K562 (cell line): ENCODE measurements around the gene UBR1. TPM values are rescaled to one million over a fixed set of nuclear protein-coding genes. Genes with fewer than 3 reads are reported as not detected.

Experiments
- ATAC-seq: fragments of 200-7000 bp; cut with Tn5 transposase; 3 replicates; pipeline ENCODE4 v1.9.1; 2020; ENCODE audit warnings: moderate library complexity
- BruUV-seq: library from RNA; stranded (reverse); fragments of 400-500 nt; replicated peaks from 2 replicates; lab custom pipeline; 2021; lab: Mats Ljungman, UMichigan
- CTCF ChIA-PET: fragments of 300-600 bp; formaldehyde crosslinking; extraction: SDS; loops from one replicate; lab custom pipeline; 2021; ENCODE audit warnings: low intra/inter-chr PET ratio; lab: Yijun Ruan, JAX
- POLR2A ChIA-PET: fragments of 300-600, 350-650 bp; sonication (Branson Sonifier 250); formaldehyde crosslinking; extraction: SDS; loops from one replicate; lab custom pipeline; 2021; ENCODE audit warnings: antibody characterized with exemption, inconsistent platforms; lab: Yijun Ruan, JAX
- DNase-seq, 4 experiments: peaks; one replicate each; pipeline versions ENCODE4 v3.0.0 to v3.0.0-alpha.2; 2011 to 2018; ENCODE audit warnings: low spot score in 3 of 4, mixed read lengths in 3 of 4; ENCODE audit errors: extremely low read depth in 1 of 4
- FAIRE-seq: peaks from 2 replicates; lab custom pipeline; 2011; peaks lifted over from hg19 to GRCh38; lab: Jason Lieb, UNC
- H2AFZ ChIP-seq: 2 replicates; pipeline ENCODE4 v1.6.0; 2011; ENCODE audit warnings: low read depth, low read length, control low read depth, inconsistent platforms
- H3K27ac ChIP-seq: fragments of 200-600 bp; 3 replicates; pipeline ENCODE4 v1.8.0; 2011; ENCODE audit warnings: low read depth, mild to moderate bottlenecking, control low read depth, inconsistent platforms, low read length, moderate library complexity, mixed read lengths; ENCODE audit errors: extremely low read depth
- H3K27me3 ChIP-seq, 2 experiments: fragments of 300-600 bp in 1 of 2; 2 replicates in 1 of 2; 3 replicates in 1 of 2; pipeline versions ENCODE4 v1.6.0 to v1.8.0; 2011; ENCODE audit warnings: inconsistent platforms in 2 of 2, low read length in 2 of 2, mild to moderate bottlenecking in 1 of 2, mixed read lengths in 1 of 2, moderate library complexity in 1 of 2; ENCODE audit not compliant: control insufficient read depth in 2 of 2, insufficient read depth in 2 of 2
- H3K36me3 ChIP-seq: fragments of 300-600 bp; 3 replicates; pipeline ENCODE4 v1.8.0; 2011; ENCODE audit warnings: mild to moderate bottlenecking, low read length, inconsistent platforms; ENCODE audit not compliant: control insufficient read depth, insufficient read depth
- H3K4me1 ChIP-seq, 2 experiments: fragments of 200-600 bp in 1 of 2; replicated peaks in 1 of 2; 2 replicates in 1 of 2; 3 replicates in 1 of 2; pipeline versions ENCODE4 v1.5.1 to v1.8.0; 2011; ENCODE audit warnings: inconsistent platforms in 2 of 2, low read length in 2 of 2, mild to moderate bottlenecking in 1 of 2, mixed read lengths in 1 of 2, moderate library complexity in 1 of 2; ENCODE audit not compliant: control insufficient read depth in 2 of 2, insufficient read depth in 2 of 2
- H3K4me2 ChIP-seq: 2 replicates; pipeline ENCODE4 v1.6.1; 2011; ENCODE audit warnings: low read length, control low read depth, inconsistent platforms, mixed read lengths; ENCODE audit not compliant: insufficient read depth
- H3K4me3 ChIP-seq: fragments of 200-600 bp; sonication (generic), shearing (Covaris generic); 2 replicates; pipeline ENCODE4 v1.5.1; 2016; ENCODE audit warnings: control low read depth, inconsistent platforms
- H3K79me2 ChIP-seq: fragments of 200-600 bp; 3 replicates; pipeline ENCODE4 v1.8.0; 2011; ENCODE audit warnings: low read length, inconsistent platforms; ENCODE audit not compliant: control insufficient read depth, insufficient read depth
- H3K9ac ChIP-seq, 2 experiments: 2 replicates each; pipeline versions ENCODE4 v1.6.0 to v1.6.1; 2011; ENCODE audit warnings: low read depth in 2 of 2, low read length in 2 of 2, control low read depth in 1 of 2, inconsistent platforms in 1 of 2, mild to moderate bottlenecking in 1 of 2, mixed read lengths in 1 of 2; ENCODE audit not compliant: insufficient read depth in 1 of 2
- H3K9me1 ChIP-seq: one replicate; pipeline ENCODE4 v1.6.0; 2011; ENCODE audit warnings: inconsistent platforms, mild to moderate bottlenecking, low read length, moderate library complexity; ENCODE audit not compliant: control insufficient read depth, insufficient read depth
- H3K9me3 ChIP-seq: replicated peaks from 2 replicates; pipeline ENCODE4 v1.5.1; 2011; ENCODE audit warnings: low read depth, low read length, inconsistent platforms; ENCODE audit not compliant: control insufficient read depth, insufficient read depth
- H4K20me1 ChIP-seq: replicated peaks from 2 replicates; pipeline ENCODE4 v1.6.1; 2011; ENCODE audit warnings: low read length, inconsistent platforms, mixed read lengths; ENCODE audit not compliant: control insufficient read depth, insufficient read depth
- ATF3 ChIP-seq, 2 experiments: fragments of 450-650 bp in 1 of 2; sonication (generic) in 1 of 2; formaldehyde crosslinking in 1 of 2; IDR thresholded peaks in 1 of 2; conservative IDR thresholded peaks in 1 of 2; 2 replicates each; pipeline versions ENCODE4 v1.6.1 to v1.8.1; 2016 to 2023; ENCODE audit warnings: mild to moderate bottlenecking in 2 of 2, moderate library complexity in 2 of 2, inconsistent platforms in 1 of 2, missing genetic modification reagents in 1 of 2
- CHD4 ChIP-seq: fragments of 200-600 bp; sonication (generic); IDR thresholded peaks from 3 replicates; pipeline ENCODE4 v1.6.1; 2012; ENCODE audit warnings: low read depth, mild to moderate bottlenecking, mixed read lengths, low read length, inconsistent platforms; ENCODE audit not compliant: insufficient read depth, insufficient replicate concordance, poor library complexity, severe bottlenecking
- E2F8 ChIP-seq: fragments of 450-650 bp; IDR thresholded peaks from 2 replicates; pipeline ENCODE4 v1.7.1; 2018; ENCODE audit warnings: mild to moderate bottlenecking, low read depth; ENCODE audit not compliant: partially characterized antibody
- U2AF2 ChIP-seq: fragments of 200-400 bp; formaldehyde crosslinking; optimal IDR thresholded peaks from 2 replicates; pipeline ENCODE3; 2017; ENCODE audit warnings: low read depth, mild to moderate bottlenecking, low read length
- ZFP91 ChIP-seq: sonication (generic); formaldehyde crosslinking; IDR thresholded peaks from 2 replicates; pipeline ENCODE4 v1.8.0; 2022; ENCODE audit warnings: mild to moderate bottlenecking, missing genetic modification reagents
- ZNF586 ChIP-seq: fragments of 450-650 bp; formaldehyde crosslinking; conservative IDR thresholded peaks from 2 replicates; pipeline ENCODE4 v1.4.0; 2020; ENCODE audit warnings: mild to moderate bottlenecking, moderate library complexity
- WGBS: fragments of 100-300 bp; shearing (Covaris generic); methylation state at CpG from one replicate; pipeline ENCODE4 v1.1.6; 2016; ENCODE audit warnings: low coverage, mixed read lengths; ENCODE audit not compliant: insufficient coverage; ENCODE audit errors: missing lambda C conversion rate; 5-methylcytosine and 5-hydroxymethylcytosine counted together
- in situ Hi-C: fragments of 300-500 bp; cut with MboI; formaldehyde crosslinking; loops from 4 replicates; pipeline ENCODE4 v1.15.0; 2018; ENCODE audit warnings: inconsistent platforms, mixed read lengths
- intact Hi-C: fragments of 100-400 bp; cut with micrococcal nuclease; formaldehyde crosslinking; loops from 2 replicates; pipeline ENCODE4 v1.14.2; 2022
- polyA plus RNA-seq, 8 experiments: library from polyadenylated mRNA; depleted of rRNA in 4 of 8; stranded (reverse) in 5 of 8; unstranded in 3 of 8; fragments of >200 nt; fragmentation: Nextera tagmentation in 2 of 8; fragmentation: Illumina TruSeq in 1 of 8; extraction: Ambion mirVana in 2 of 8; extraction: Trizol in 1 of 8; gene quantifications; 2 replicates each; pipeline versions ENCODE4 v1.2.1 to v1.2.3, GENCODE V29; 2011 to 2014; ENCODE audit warnings: inconsistent platforms in 1 of 8, missing spikeins in 1 of 8
- total RNA-seq, 7 experiments: library from RNA; depleted of rRNA in 6 of 7; stranded (reverse); fragments of >200 nt in 6 of 7; fragmentation: Illumina TruSeq in 2 of 7; extraction: Trizol in 2 of 7; gene quantifications; 2 replicates each; pipeline versions ENCODE4 v1.2.1 to v1.2.3, GENCODE V29; 2011 to 2021; ENCODE audit warnings: low replicate concordance in 1 of 7
- TF ChIP-seq, protein P1 (sequence below): sonication (generic); formaldehyde crosslinking; IDR thresholded peaks from 2 replicates; pipeline ENCODE4 v1.8.0; 2022; ENCODE audit warnings: missing genetic modification reagents, mild to moderate bottlenecking, borderline replicate concordance
- TF ChIP-seq, protein P2 (sequence below), 2 experiments: fragments of 450-650 bp; IDR thresholded peaks; 2 replicates each; pipeline ENCODE4 v1.6.1; 2018; ENCODE audit warnings: mild to moderate bottlenecking in 2 of 2, low read depth in 1 of 2; ENCODE audit not compliant: partially characterized antibody in 2 of 2

The UBR1 gene
- total and polyA plus RNA-seq, 9 of the 15 experiments (the other 6 are each of a cell fraction or from before 2014, with no cell fraction given): 5.8 to 30.7 (median 15.3) TPM

DNA sequence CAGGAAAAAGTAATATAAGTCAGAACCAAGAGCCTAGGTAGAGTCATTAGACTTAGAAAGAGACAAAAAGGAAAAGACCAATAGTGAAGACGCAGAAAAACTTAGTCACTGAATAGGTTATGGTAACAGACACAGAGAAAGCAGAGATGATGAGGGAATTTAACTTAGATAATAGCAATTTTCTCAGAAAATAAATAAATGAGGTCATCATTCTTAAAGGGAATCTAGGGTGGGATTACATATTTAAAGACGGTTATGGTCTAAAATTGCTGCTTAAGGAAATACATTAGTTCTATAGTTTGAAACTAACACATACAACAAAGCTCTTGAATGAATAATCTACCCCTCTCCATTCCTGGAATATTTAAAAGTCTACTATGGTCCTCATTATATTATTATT is 59.4 kb downstream of the UBR1 start:
- Histone ChIP-seq H2AFZ (no peak overlapping the region), H3K4me2 (no peak overlapping the region), H3K9me3 (no peaks in the 10 kb centered on the region), H3K9me1 (no peaks in the 10 kb centered on the region), H3K4me1 (no peaks in the 10 kb centered on the region), H3K9ac (no peak overlapping the region), H4K20me1 (no peaks in the 10 kb centered on the region), H3K4me3 (no peak overlapping the region), H3K27ac (no peak overlapping the region), H3K27me3 (no peaks in the 10 kb centered on the region), H3K36me3 (peaks cover 66% of the 10 kb centered on the region), H3K79me2 (no peaks in the 10 kb centered on the region)
- in situ Hi-C loops: no loop called here
- CTCF ChIA-PET: no interaction called here
- DNase-seq: no peak
- WGBS: 96% methylated on average over 2 of the region's 2 CpGs
- POLR2A ChIA-PET: interaction anchor here (0.7 kb wide), 1 partner anchor 40 kb away, joined by 3 read pairs; no protein-coding TSS in a partner anchor
- ATAC-seq: no peak
- intact Hi-C loops: no loop called here
- BruUV-seq: no TSS peak
- FAIRE-seq: no peak
- TF ChIP-seq CHD4: no peak
- TF ChIP-seq ZNF586: no peak
- no peak for TF ChIP-seq E2F8
- TF ChIP-seq ZFP91 (CRISPR knock-in tag): no peak
- TF ChIP-seq ATF3 (IDR thresholded peaks at IDR 0.05): no peak
- no peak for TF ChIP-seq ATF3 (CRISPR knock-in tag; conservative IDR thresholded peaks at IDR 0.05)
- TF ChIP-seq, protein P1, sequence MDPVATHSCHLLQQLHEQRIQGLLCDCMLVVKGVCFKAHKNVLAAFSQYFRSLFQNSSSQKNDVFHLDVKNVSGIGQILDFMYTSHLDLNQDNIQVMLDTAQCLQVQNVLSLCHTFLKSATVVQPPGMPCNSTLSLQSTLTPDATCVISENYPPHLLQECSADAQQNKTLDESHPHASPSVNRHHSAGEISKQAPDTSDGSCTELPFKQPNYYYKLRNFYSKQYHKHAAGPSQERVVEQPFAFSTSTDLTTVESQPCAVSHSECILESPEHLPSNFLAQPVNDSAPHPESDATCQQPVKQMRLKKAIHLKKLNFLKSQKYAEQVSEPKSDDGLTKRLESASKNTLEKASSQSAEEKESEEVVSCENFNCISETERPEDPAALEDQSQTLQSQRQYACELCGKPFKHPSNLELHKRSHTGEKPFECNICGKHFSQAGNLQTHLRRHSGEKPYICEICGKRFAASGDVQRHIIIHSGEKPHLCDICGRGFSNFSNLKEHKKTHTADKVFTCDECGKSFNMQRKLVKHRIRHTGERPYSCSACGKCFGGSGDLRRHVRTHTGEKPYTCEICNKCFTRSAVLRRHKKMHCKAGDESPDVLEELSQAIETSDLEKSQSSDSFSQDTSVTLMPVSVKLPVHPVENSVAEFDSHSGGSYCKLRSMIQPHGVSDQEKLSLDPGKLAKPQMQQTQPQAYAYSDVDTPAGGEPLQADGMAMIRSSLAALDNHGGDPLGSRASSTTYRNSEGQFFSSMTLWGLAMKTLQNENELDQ (CRISPR knock-in tag): no peak
- TF ChIP-seq U2AF2: no peak
- TF ChIP-seq, protein P2, sequence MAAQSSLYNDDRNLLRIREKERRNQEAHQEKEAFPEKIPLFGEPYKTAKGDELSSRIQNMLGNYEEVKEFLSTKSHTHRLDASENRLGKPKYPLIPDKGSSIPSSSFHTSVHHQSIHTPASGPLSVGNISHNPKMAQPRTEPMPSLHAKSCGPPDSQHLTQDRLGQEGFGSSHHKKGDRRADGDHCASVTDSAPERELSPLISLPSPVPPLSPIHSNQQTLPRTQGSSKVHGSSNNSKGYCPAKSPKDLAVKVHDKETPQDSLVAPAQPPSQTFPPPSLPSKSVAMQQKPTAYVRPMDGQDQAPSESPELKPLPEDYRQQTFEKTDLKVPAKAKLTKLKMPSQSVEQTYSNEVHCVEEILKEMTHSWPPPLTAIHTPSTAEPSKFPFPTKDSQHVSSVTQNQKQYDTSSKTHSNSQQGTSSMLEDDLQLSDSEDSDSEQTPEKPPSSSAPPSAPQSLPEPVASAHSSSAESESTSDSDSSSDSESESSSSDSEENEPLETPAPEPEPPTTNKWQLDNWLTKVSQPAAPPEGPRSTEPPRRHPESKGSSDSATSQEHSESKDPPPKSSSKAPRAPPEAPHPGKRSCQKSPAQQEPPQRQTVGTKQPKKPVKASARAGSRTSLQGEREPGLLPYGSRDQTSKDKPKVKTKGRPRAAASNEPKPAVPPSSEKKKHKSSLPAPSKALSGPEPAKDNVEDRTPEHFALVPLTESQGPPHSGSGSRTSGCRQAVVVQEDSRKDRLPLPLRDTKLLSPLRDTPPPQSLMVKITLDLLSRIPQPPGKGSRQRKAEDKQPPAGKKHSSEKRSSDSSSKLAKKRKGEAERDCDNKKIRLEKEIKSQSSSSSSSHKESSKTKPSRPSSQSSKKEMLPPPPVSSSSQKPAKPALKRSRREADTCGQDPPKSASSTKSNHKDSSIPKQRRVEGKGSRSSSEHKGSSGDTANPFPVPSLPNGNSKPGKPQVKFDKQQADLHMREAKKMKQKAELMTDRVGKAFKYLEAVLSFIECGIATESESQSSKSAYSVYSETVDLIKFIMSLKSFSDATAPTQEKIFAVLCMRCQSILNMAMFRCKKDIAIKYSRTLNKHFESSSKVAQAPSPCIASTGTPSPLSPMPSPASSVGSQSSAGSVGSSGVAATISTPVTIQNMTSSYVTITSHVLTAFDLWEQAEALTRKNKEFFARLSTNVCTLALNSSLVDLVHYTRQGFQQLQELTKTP (IDR thresholded peaks at IDR 0.05; ENCODE audit: low read depth in 1 of 2, partially characterized antibody in 2 of 2): no peak
